ENCODE results near the gene FBRSL1. TPM values are rescaled to one million over a fixed set of nuclear protein-coding genes. Genes with fewer than 3 reads are reported as not detected.

FBRSL1 gene
- total RNA-seq, 4 donors from 2014 or later, result 13.8 to 31.5 (median 16.1) TPM

- WGBS, 2 donors, result 87% methylated on average over 23 to 27 of the region's 28 CpGs
- DNase-seq (ENCODE audit: low spot score in 2 of 2), result no peak
- H3K27ac ChIP-seq, result no peak overlapping the region
- no peak overlapping the region for H3K4me3 ChIP-seq
- H3K9me3 ChIP-seq, result no peaks in the 10 kb centered on the region
- peaks cover 0 to 17% of the 10 kb centered on the region in 2 donors for H3K27me3 ChIP-seq
- no peaks in the 10 kb centered on the region for H3K36me3 ChIP-seq
- peaks cover 0 to 13% (median 7%) of the 10 kb centered on the region in 4 donors for H3K4me1 ChIP-seq
- TF ChIP-seq EP300 (IDR thresholded peaks at IDR 0.05) (no peak), CTCF (IDR thresholded peaks at IDR 0.05) (no peak), POLR2A (IDR thresholded peaks at IDR 0.05) (no peak)
Measured at GRCh38 chr12:132484183-132484890, 5.6 kb upstream of the FBRSL1 start.

DNA sequence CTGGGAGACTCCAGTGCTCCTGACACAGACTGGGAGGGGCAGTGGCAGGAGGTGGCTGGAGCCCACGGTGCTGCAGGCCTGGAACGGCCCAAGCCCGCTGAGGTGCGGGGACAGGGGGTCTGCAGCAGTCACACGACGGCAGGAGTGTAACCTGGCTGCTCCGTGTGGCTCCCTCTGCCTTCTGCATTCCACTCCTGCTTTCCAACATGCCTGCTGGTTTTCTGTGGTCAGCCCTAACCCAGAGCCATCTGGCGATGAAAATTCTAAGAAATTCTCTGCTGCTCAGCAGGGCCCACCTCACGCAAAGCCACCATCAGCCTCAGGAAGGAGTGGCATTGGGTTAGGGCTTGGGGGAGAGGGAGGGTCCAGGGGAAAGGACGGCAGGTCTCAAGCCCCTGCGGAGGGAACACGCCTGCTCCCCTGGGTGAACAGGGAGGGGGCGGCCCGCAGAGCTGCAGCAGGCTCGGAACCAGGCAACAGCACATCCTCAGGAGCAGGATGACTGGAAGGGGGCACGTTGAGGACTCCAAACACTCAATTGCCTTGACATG lies 5.0 kb upstream of the FBRSL1 start:
- no peak for DNase-seq (ENCODE audit: low spot score in 2 of 2)
- WGBS, 2 donors, result 60 to 67% methylated on average over 15 to 16 of the region's 16 CpGs

DNA sequence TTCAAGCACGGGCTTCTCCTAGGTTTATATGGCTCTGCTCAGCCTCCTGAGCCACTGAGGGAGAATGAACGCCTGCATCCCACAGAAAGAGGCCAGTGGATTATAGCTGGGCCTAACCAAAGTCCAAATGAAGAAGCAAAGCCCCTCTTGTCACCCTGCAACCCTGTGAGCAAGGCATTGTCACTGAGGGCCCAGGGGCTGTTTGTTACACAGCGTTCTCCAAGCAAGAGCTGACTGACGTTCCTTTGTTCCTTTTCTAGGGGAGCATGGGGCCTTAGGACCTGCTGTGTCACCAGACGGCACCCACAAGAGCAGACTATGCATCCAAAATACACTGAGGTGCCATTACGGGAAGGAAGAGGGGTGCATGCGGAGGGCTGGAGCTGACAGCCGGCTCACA lies 4.3 kb upstream of the FBRSL1 start:
- Histone ChIP-seq H3K36me3 (no peaks in the 10 kb centered on the region), H3K4me3 (no peak overlapping the region), H3K9me3 (no peaks in the 10 kb centered on the region), H3K27me3 (peaks cover 0 to 6% of the 10 kb centered on the region in 2 donors), H3K27ac (no peak overlapping the region), H3K4me1 (peaks cover 0 to 16% (median 8%) of the 10 kb centered on the region in 4 donors)
- 89 to 91% methylated on average over 8 of the region's 8 CpGs for WGBS, 2 donors
- no peak for DNase-seq (ENCODE audit: low spot score in 2 of 2)
- TF ChIP-seq POLR2A (IDR thresholded peaks at IDR 0.05) (no peak), CTCF (IDR thresholded peaks at IDR 0.05) (no peak), EP300 (IDR thresholded peaks at IDR 0.05) (no peak)

More for the DNA sequence above, 5.0 kb upstream of the FBRSL1 start:
- H3K9me3 ChIP-seq, result no peaks in the 10 kb centered on the region
- no peak overlapping the region for H3K4me3 ChIP-seq
- no peak overlapping the region for H3K27ac ChIP-seq
- no peaks in the 10 kb centered on the region for H3K36me3 ChIP-seq
- H3K4me1 ChIP-seq, result peaks cover 0 to 16% (median 8%) of the 10 kb centered on the region in 4 donors
- H3K27me3 ChIP-seq, result peaks cover 0 to 12% of the 10 kb centered on the region in 2 donors
- TF ChIP-seq CTCF (IDR thresholded peaks at IDR 0.05) (no peak), EP300 (IDR thresholded peaks at IDR 0.05) (no peak), POLR2A (IDR thresholded peaks at IDR 0.05) (no peak)

DNA sequence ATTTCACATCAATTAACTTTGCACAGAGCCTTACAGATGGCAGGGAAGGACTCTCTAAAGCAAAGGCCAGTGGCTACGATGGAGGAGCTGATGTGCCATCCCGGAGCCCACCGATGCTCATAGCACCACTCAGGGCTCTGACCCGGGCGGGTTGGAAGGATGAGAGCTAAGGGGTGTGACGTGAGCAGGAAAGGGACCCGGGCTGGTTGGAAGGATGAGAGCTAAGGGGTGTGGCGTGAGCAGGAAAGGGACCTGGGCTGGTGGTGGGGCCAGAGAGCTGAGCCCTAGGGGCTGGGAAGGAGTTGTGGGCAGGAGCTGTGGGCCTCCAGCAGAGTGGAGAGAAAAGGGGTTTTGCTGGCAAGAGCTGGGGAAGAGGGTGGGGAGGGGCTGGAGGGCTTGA lies 3.8 kb upstream of the FBRSL1 start:
- H3K4me1 ChIP-seq, result peaks cover 0 to 20% (median 11%) of the 10 kb centered on the region in 4 donors
- peaks cover 0 to 1% of the 10 kb centered on the region in 2 donors for H3K27me3 ChIP-seq
- H3K4me3 ChIP-seq, result no peak overlapping the region
- no peak for TF ChIP-seq EP300 (IDR thresholded peaks at IDR 0.05)
- TF ChIP-seq CTCF (IDR thresholded peaks at IDR 0.05), result no peak
- TF ChIP-seq POLR2A (IDR thresholded peaks at IDR 0.05), result no peak
- H3K27ac ChIP-seq, result no peak overlapping the region
- no peaks in the 10 kb centered on the region for H3K36me3 ChIP-seq
- WGBS, 2 donors, result 77 to 78% methylated on average over 8 of the region's 8 CpGs
- no peaks in the 10 kb centered on the region for H3K9me3 ChIP-seq
- no peak for DNase-seq (ENCODE audit: low spot score in 2 of 2)

- DNase-seq (ENCODE audit: low spot score in 2 of 2), result no peak
- 76 to 83% methylated on average over 16 to 17 of the region's 17 CpGs for WGBS, 2 donors
- Histone ChIP-seq H3K36me3 (no peaks in the 10 kb centered on the region), H3K27ac (no peak overlapping the region), H3K9me3 (no peaks in the 10 kb centered on the region), H3K4me3 (no peak overlapping the region), H3K27me3 (no peaks in the 10 kb centered on the region), H3K4me1 (peaks cover 0 to 24% (median 15%) of the 10 kb centered on the region in 4 donors)
- no peak for TF ChIP-seq CTCF (IDR thresholded peaks at IDR 0.05)
- TF ChIP-seq EP300 (IDR thresholded peaks at IDR 0.05), result no peak
Measured at GRCh38 chr12:132486576-132486975, 3.4 kb upstream of the FBRSL1 start.
